HG02798 (cell line): ENCODE measurements around the gene MKNK1.

ENCODE experiments used
- ATAC-seq: cut with Tn5 transposase; IDR thresholded peaks from one replicate; pipeline ENCODE4 v1.9.1; 2021; ENCODE audit warnings: mild to moderate bottlenecking; ENCODE audit not compliant: unreplicated experiment, poor library complexity

Gene MKNK1

DNA sequence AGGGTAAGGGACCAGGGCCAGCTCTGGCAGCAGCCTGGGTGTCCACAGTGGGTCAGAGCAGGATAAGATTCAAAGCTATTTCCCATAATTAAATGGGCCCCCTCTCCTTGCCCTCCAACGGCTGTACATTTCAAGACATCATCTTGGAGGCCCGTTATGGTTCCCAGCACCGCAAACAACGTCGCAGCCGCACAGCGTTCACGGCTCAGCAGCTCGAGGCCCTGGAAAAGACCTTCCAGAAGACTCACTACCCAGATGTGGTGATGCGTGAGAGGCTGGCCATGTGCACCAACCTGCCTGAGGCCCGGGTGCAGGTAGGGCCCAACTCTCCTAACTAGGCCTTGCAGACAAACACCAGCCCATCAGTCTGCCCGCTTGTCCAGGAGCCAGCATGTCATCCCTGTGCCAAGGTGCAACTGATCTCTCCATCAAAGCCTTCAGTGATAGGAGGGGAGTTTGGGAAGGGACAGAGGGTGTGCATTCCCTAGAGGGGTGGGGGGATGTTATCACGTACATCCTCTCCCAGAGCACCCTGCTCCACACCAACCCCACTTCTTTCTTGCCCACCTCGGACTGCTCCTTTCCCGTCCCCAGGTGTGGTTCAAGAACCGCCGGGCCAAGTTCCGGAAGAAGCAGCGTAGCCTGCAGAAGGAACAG is 93.6 kb downstream of the MKNK1 start:
- ATAC-seq, result no peak

DNA sequence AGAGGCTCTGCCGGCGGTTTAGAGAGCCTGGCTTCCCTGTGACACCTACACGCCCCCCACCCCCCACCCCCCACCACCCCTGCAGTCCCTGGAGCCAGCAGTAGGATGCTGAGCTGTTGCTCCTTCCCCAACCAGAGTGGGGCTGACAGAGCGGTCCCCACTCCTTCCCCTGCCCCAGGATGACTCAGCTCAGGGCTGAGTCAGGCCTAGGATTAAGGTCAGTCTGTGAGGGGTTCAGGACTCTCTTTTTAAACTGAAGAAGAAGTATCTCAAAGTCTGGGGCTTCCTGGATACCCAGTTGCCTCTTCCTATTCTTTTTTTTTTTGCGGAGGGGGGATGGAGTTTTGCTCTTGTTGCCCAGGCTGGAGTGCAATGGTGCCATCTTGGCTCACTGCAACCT is 95.3 kb downstream of the MKNK1 start:
- ATAC-seq, result no peak
